Activated CD4-positive, alpha-beta memory T cell treated with anti-CD3 and anti-CD28 coated beads, Interleukin-2, amount 10 ng/mL, durations not matched to agents 7 days and 5 days (primary cell): ENCODE data around the gene KIAA0232. TPM values are rescaled to one million over a fixed set of nuclear protein-coding genes. Genes with fewer than 3 reads are reported as not detected.

Experiments used
- CTCF ChIA-PET: fragments of 350-600 bp; sonication (Branson Sonifier 250); formaldehyde crosslinking; loops from one replicate; lab custom pipeline; 2021; ENCODE audit warnings: antibody characterized with exemption, inconsistent platforms; lab: Charles Lee
- POLR2A ChIA-PET: fragments of 350-600 bp; sonication (Branson Sonifier 250); formaldehyde crosslinking; loops from one replicate; lab custom pipeline; 2021; ENCODE audit warnings: antibody characterized with exemption; lab: Charles Lee
- DNase-seq: peaks from one replicate; pipeline ENCODE4 v3.0.0-alpha.2; 2020
- H3K27ac Mint-ChIP-seq: one replicate; pipeline ENCODE4 v1.8.0; 2021; ENCODE audit warnings: mild to moderate bottlenecking, mixed read lengths
- H3K27me3 Mint-ChIP-seq: one replicate; pipeline ENCODE4 v1.8.0; 2021; ENCODE audit warnings: mixed read lengths
- H3K36me3 Mint-ChIP-seq: one replicate; pipeline ENCODE4 v1.8.0; 2021; ENCODE audit warnings: low read depth, mixed read lengths
- H3K4me1 Mint-ChIP-seq: one replicate; pipeline ENCODE4 v1.8.0; 2021; ENCODE audit warnings: mixed read lengths
- H3K4me3 Mint-ChIP-seq: one replicate; pipeline ENCODE4 v1.8.0; 2021; ENCODE audit warnings: mild to moderate bottlenecking, mixed read lengths
- H3K9me3 Mint-ChIP-seq: one replicate; pipeline ENCODE4 v1.8.0; 2021; ENCODE audit warnings: mixed read lengths
- total RNA-seq, 2 experiments: library from RNA; stranded (reverse); gene quantifications; one replicate each; pipeline ENCODE4 v1.2.3, GENCODE V29; 2021

KIAA0232 gene
- total RNA-seq, 2 experiments from 2014 or later, result 23.2 to 24.1 TPM

DNA sequence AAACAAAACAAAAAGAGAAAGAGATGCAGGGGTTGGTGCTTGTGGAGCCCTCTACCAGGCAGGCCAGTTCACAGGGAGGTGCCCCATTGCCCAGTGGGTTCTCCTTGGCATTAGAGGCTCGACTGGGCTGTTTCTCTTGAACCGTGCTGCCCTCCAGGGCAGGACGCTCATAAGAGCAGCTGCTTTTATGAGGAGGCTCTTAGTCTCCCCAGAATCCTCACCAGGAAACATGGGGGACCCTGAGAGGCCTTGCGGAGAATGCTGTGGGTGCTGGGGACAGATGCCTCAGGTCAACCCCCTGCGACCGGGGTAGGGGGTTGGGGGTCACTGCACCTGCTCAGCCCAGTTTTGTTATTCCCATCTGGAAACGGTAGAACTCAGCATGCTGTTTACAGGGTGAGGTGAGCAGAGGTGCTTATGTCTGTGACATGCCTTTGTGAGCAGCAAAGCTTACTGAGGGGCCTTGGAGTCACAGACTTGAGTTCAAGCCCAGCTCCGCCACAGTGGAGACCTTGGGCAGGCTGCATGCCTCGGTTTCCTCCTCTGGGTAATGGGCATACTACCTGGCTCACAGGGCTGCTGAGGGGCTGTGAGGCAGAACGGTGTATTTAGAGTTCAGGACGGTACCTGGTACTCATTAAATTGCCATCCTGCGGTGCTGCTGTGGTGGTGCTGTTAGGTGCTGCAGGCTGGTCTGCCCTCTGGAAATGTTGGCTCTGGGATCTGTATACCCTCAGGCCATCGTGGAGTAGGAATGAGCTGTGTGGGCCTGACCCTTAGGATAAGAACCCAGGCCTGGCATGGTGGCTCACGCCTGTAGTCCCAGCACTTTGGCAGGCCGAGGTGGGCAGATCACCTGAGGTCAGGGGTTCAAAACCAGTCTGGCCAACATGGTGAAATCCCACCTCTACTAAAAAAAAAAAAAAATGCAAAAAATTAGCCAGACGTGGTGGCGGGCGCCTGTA lies 132.8 kb downstream of the KIAA0232 start:
- Mint-ChIP-seq H3K4me3 (no peak overlapping the region), H3K27ac (peak overlapping the region; percentile 84), H3K4me1 (peaks cover 76% of the 10 kb centered on the region), H3K9me3 (no peaks in the 10 kb centered on the region), H3K36me3 (peaks cover 25% of the 10 kb centered on the region), H3K27me3 (no peaks in the 10 kb centered on the region)
- ChIA-PET CTCF (interaction anchor here (1.0 kb wide), 1 partner anchor 16 kb away, joined by 3 read pairs; no protein-coding TSS in a partner anchor), POLR2A (interaction anchor here (2.6 to 6.9 kb wide), 3 partner anchors 11 to 152 kb away, joined by 11 to 79 read pairs (median 18); partner anchors contain the start of gene GRPEL1)
- DNase-seq, result no peak

- DNase-seq, result no peak
- H3K4me1 Mint-ChIP-seq, result peaks cover 72% of the 10 kb centered on the region
- ChIA-PET CTCF (interaction anchor here (1.0 to 2.9 kb wide), 2 partner anchors 7 to 16 kb away, joined by 3 to 11 read pairs; partner anchors contain the start of gene TBC1D14), POLR2A (interaction anchor here (0.7 to 3.1 kb wide), 5 partner anchors 7 to 225 kb away, joined by 3 to 18 read pairs (median 9); no protein-coding TSS in a partner anchor)
- H3K36me3 Mint-ChIP-seq, result peaks cover 25% of the 10 kb centered on the region
- no peaks in the 10 kb centered on the region for H3K27me3 Mint-ChIP-seq
- H3K9me3 Mint-ChIP-seq, result no peaks in the 10 kb centered on the region
- H3K4me3 Mint-ChIP-seq, result no peak overlapping the region
- peak overlapping the region; percentile 84 for H3K27ac Mint-ChIP-seq
Measured at GRCh38 chr4:6916069-6916586, 133.6 kb downstream of the KIAA0232 start.

DNA sequence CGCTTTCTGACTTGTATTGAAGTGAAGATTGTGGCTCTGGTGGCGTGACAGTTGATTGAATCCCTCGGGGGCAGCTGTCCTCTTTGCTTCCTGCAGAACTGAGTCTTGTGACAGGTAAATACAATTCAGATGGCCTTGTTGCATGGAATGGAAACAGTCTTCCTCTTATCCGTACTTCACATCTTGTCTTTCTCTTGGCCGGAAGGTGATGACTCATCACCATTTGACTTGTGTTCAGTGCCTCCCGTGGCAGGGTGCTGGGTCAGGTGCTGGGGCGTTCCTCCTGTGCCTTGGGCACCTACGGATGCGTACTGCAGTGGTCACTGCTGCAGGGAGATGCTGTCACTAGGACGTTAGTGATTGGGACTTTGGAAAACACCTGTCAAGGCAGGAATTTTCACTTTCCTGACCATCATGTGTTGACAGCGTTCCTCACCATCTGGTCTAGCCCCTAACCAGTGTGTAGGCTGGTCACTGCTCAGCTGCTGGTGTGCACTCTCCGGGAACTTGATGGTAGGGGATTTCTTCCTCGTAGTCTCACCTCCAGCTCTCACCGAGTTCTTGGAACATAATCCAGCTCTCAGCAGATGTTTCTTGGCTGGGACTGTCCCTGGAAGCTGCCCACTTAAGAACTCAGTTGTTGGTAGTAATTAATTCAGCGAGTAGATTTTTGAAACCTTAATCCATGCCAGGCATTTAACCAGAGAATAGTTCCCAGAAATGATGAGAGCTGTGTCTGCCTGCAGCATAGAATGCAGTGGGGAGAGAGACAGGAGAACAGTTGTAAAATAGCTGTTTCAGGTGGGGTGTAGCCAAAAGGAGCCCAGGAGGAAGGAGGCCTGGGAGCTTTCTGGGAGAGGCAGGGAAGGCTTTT lies 134.3 kb downstream of the KIAA0232 start:
- ChIA-PET CTCF (interaction anchor here (0.8 to 2.9 kb wide), 11 partner anchors 8 to 242 kb away, joined by 3 to 14 read pairs (median 3); partner anchors contain the start of gene TBC1D14), POLR2A (interaction anchor here (0.7 to 3.1 kb wide), 14 partner anchors 8 to 242 kb away, joined by 3 to 18 read pairs (median 4); partner anchors contain the start of gene GRPEL1)
- peaks cover 68% of the 10 kb centered on the region for H3K4me1 Mint-ChIP-seq
- peak overlapping the region; percentile 84 for H3K27ac Mint-ChIP-seq
- DNase-seq, result peak; percentile 80
- peaks cover 24% of the 10 kb centered on the region for H3K36me3 Mint-ChIP-seq
- H3K4me3 Mint-ChIP-seq, result peak overlapping the region; percentile 55
- no peaks in the 10 kb centered on the region for H3K9me3 Mint-ChIP-seq
- no peaks in the 10 kb centered on the region for H3K27me3 Mint-ChIP-seq

GRCh38 chr4:6917461-6918271 lies 135.1 kb downstream of the KIAA0232 start:
- CTCF ChIA-PET, result interaction anchor here (0.8 to 2.9 kb wide), 14 partner anchors 9 to 243 kb away, joined by 3 to 14 read pairs (median 3); partner anchors contain the start of gene TBC1D14
- Mint-ChIP-seq H3K36me3 (peaks cover 28% of the 10 kb centered on the region), H3K27ac (peak overlapping the region; percentile 84), H3K9me3 (no peaks in the 10 kb centered on the region), H3K4me3 (peak overlapping the region; percentile 55), H3K27me3 (no peaks in the 10 kb centered on the region), H3K4me1 (peaks cover 69% of the 10 kb centered on the region)
- DNase-seq, result peak; percentile 44
- POLR2A ChIA-PET, result interaction anchor here (0.7 to 3.1 kb wide), 19 partner anchors 8 to 243 kb away, joined by 3 to 18 read pairs (median 4); partner anchors contain the start of genes GRPEL1, TADA2B and TBC1D14

GRCh38 chr4:6918338-6918737 lies 135.8 kb downstream of the KIAA0232 start:
- DNase-seq, result no peak
- no peaks in the 10 kb centered on the region for H3K9me3 Mint-ChIP-seq
- ChIA-PET POLR2A (interaction anchor here (0.9 to 3.1 kb wide), 8 partner anchors 8 to 136 kb away, joined by 3 to 18 read pairs (median 4); partner anchors contain the start of genes TADA2B and TBC1D14), CTCF (interaction anchor here (0.8 to 2.9 kb wide), 6 partner anchors 8 to 80 kb away, joined by 3 to 14 read pairs (median 4); partner anchors contain the start of gene TBC1D14)
- peaks cover 68% of the 10 kb centered on the region for H3K4me1 Mint-ChIP-seq
- no peaks in the 10 kb centered on the region for H3K27me3 Mint-ChIP-seq
- H3K27ac Mint-ChIP-seq, result peak overlapping the region; percentile 84
- H3K4me3 Mint-ChIP-seq, result peak overlapping the region; percentile 55
- H3K36me3 Mint-ChIP-seq, result peaks cover 33% of the 10 kb centered on the region

DNA sequence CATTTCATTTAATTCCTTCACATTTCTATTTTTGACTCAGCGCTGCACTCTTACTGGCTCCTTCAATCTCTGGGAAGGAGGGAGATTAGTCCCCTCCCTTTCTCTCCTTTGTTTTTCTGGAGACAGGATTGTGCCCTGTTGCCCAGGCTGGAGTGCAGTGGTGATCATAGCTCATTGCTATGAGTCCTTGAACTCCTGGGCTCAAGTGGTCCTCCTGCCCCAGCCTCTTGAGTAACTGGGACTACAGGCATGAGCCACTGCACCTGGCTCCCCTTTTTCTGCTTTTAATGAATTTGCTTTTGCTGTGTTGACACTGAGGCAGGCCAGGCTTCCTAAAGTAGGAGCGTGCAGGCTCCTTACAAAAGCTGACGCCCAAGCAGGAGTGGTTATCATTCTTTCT lies 137.6 kb downstream of the KIAA0232 start:
- Mint-ChIP-seq H3K9me3 (no peaks in the 10 kb centered on the region), H3K27ac (no peak overlapping the region), H3K4me3 (no peak overlapping the region), H3K27me3 (no peaks in the 10 kb centered on the region), H3K4me1 (peaks cover 63% of the 10 kb centered on the region), H3K36me3 (peaks cover 51% of the 10 kb centered on the region)
- CTCF ChIA-PET, result no interaction called here
- POLR2A ChIA-PET, result interaction anchor here (0.9 to 1.3 kb wide), 2 partner anchors 27 to 67 kb away, joined by 4 to 5 read pairs; no protein-coding TSS in a partner anchor
- DNase-seq, result no peak

- Mint-ChIP-seq H3K4me3 (no peak overlapping the region), H3K27me3 (no peaks in the 10 kb centered on the region), H3K27ac (no peak overlapping the region), H3K9me3 (no peaks in the 10 kb centered on the region), H3K36me3 (peaks cover 53% of the 10 kb centered on the region), H3K4me1 (peaks cover 63% of the 10 kb centered on the region)
- ChIA-PET CTCF (interaction anchor here (0.6 to 1.3 kb wide), 3 partner anchors 9 to 19 kb away, joined by 3 read pairs; no protein-coding TSS in a partner anchor), POLR2A (interaction anchor here (0.7 to 7.6 kb wide), 2 partner anchors 12 to 24 kb away, joined by 5 to 79 read pairs; partner anchors contain the start of gene TBC1D14)
- DNase-seq, result no peak
Measured at GRCh38 chr4:6923507-6923906, 141.0 kb downstream of the KIAA0232 start.

- no peaks in the 10 kb centered on the region for H3K9me3 Mint-ChIP-seq
- H3K36me3 Mint-ChIP-seq, result peaks cover 57% of the 10 kb centered on the region
- ChIA-PET CTCF (interaction anchor here (1.3 kb wide), 1 partner anchor 20 kb away, joined by 3 read pairs; no protein-coding TSS in a partner anchor), POLR2A (interaction anchor here (0.7 to 7.6 kb wide), 2 partner anchors 13 to 25 kb away, joined by 5 to 79 read pairs; partner anchors contain the start of gene TBC1D14)
- H3K27ac Mint-ChIP-seq, result no peak overlapping the region
- no peak for DNase-seq
- no peaks in the 10 kb centered on the region for H3K27me3 Mint-ChIP-seq
- H3K4me1 Mint-ChIP-seq, result peaks cover 67% of the 10 kb centered on the region
- no peak overlapping the region for H3K4me3 Mint-ChIP-seq
Measured at GRCh38 chr4:6924361-6924779, 141.8 kb downstream of the KIAA0232 start.

DNA sequence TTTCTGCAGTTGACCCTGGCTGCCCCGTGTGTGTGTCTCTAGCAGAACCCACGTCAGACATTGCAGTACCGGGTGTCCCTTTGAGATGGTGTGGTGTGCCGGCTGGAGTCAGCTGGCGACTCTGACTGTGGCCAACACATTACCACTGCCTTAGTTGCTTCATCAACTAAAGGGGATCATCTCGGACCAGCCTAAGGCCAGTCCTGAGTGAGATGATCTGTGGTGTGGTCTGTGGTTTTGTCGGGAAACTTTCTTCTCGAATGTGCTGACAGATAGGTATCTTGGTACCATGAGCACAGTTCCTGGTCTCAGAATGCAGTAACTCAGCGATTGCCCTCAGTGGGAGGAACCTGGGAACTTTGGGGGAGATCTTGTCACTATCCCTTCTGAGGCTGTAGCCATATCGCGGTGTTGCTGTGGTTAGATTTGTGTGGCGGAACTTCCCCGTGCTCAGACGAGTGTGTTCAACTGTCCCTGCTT lies 142.9 kb downstream of the KIAA0232 start:
- Mint-ChIP-seq H3K4me1 (peaks cover 65% of the 10 kb centered on the region), H3K9me3 (no peaks in the 10 kb centered on the region), H3K36me3 (peaks cover 62% of the 10 kb centered on the region), H3K27ac (peak overlapping the region; percentile 70), H3K4me3 (no peak overlapping the region), H3K27me3 (no peaks in the 10 kb centered on the region)
- ChIA-PET CTCF (interaction anchor here (2.2 kb wide), 2 partner anchors 61 to 144 kb away, joined by 6 to 10 read pairs; no protein-coding TSS in a partner anchor), POLR2A (interaction anchor here (1.2 to 7.6 kb wide), 4 partner anchors 14 to 61 kb away, joined by 4 to 79 read pairs (median 15); partner anchors contain the start of gene TBC1D14)
- DNase-seq, result peak; percentile 32

- Mint-ChIP-seq H3K4me1 (peaks cover 62% of the 10 kb centered on the region), H3K9me3 (no peaks in the 10 kb centered on the region), H3K36me3 (peaks cover 63% of the 10 kb centered on the region), H3K27me3 (no peaks in the 10 kb centered on the region), H3K27ac (peak overlapping the region; percentile 70), H3K4me3 (peak overlapping the region; percentile 53)
- ChIA-PET CTCF (interaction anchor here (0.8 to 2.7 kb wide), 9 partner anchors 8 to 143 kb away, joined by 3 to 14 read pairs (median 6); partner anchors contain the start of genes GRPEL1 and TBC1D14), POLR2A (interaction anchor here (1.3 to 7.6 kb wide), 6 partner anchors 9 to 26 kb away, joined by 4 to 79 read pairs (median 12); partner anchors contain the start of gene TBC1D14)
- no peak for DNase-seq
Measured at GRCh38 chr4:6926081-6926480, 143.6 kb downstream of the KIAA0232 start.
